GM23248 (cell line): ENCODE measurements around the gene WARS2.
"Not testable (repeated sequence)": the region's sequence is repeated elsewhere in the genome, so short reads cannot be mapped to it uniquely, and the experiment has no call there.

Experiments
- EZH2 ChIP-seq: fragments of 200-600 bp; sonication (generic); IDR thresholded peaks from 2 replicates; pipeline ENCODE4 v1.6.1; 2018; ENCODE audit warnings: antibody characterized with exemption, mild to moderate bottlenecking; ENCODE audit not compliant: insufficient read depth, poor library complexity, severe bottlenecking
- EZH2phosphoT487 ChIP-seq: fragments of 200-600 bp; sonication (generic); IDR thresholded peaks from 2 replicates; pipeline ENCODE4 v1.6.1; 2018; ENCODE audit warnings: antibody characterized with exemption, moderate library complexity, mild to moderate bottlenecking, low read depth; ENCODE audit not compliant: insufficient read depth

DNA sequence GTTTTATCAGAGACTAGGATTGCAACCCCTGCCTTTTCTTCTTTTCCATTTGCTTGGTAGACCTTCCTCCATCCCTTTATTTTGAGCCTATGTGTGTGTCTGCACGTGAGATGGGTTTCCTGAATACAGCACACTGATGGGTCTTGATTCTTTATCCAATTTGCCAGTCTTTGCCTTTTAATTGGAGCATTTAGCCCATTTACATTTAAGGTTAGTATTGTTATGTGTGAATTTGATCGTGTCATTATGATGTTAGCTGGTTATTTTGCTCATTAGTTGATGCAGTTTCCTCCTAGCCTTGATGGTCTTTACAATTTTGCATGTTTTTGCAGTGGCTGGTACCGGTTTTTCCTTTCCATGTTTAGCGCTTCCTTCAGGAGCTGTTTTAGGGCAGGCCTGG, 14.6 kb upstream of the WARS2 start:
- not testable (repeated sequence) for TF ChIP-seq EZH2phosphoT487, EZH2
